Activated CD4-positive, CD25-positive, alpha-beta regulatory T cell treated with anti-CD3 and anti-CD28 coated beads, Interleukin-2, amount 50 U/mL, for 24 hours (primary cell): ENCODE results near the gene CCL1.

Experiments used
- ATAC-seq, 2 donors: fragments of 150-1000 bp; cut with Tn5 transposase; one replicate each; pipeline ENCODE4 v1.10.0; 2021; ENCODE audit warnings: mild to moderate bottlenecking in 1 of 2, moderate library complexity in 1 of 2

Gene CCL1, protein sequence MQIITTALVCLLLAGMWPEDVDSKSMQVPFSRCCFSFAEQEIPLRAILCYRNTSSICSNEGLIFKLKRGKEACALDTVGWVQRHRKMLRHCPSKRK

DNA sequence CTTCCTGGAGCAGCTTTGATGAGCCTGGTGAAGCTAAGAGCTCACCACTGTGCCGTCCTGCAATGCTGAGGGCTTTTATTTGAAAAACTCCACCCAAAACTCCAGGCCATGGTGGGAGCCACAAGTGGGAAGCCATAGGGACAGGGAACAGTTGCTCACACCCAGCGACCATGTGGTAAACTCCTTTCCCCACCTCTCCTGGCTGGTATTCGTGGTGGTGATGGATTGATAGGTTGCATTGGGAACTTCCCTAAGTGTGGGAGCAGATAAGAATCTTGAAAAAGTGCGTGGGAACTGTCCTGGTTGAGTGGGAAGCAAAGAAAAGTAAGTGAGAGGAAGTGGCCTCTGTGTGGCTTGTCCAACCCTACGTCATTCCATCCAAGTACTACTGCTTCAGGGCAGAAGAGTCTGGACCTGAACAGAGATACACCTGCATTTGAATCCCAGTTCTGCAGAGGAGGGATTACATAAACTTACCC, at the start of gene CCL1:
Gene CCL1 (minus strand): TSS at position 51 of the 479 bp plus-strand sequence. CDS start 72 bp downstream, outside the sequence.
- ATAC-seq: no peak

DNA sequence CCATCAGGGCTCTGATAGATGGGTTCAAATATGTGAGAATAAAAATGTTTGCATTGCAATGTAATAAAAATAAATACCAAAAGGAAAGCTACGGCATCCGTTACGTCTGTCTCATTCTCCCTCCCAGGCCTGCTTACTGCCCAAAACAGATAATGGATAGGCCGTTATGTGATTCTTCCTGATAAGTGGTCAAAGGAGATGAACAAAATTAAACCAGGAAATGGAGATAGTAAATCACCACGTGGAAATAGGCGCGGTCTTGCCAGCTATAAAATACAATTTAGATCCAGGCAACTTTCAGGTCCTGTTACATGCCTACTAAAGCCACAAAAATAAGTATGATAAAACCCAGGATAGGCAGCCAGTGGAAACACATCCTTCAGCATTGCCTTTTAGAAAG, 49.5 kb upstream of the CCL1 start:
- ATAC-seq: no peak

DNA sequence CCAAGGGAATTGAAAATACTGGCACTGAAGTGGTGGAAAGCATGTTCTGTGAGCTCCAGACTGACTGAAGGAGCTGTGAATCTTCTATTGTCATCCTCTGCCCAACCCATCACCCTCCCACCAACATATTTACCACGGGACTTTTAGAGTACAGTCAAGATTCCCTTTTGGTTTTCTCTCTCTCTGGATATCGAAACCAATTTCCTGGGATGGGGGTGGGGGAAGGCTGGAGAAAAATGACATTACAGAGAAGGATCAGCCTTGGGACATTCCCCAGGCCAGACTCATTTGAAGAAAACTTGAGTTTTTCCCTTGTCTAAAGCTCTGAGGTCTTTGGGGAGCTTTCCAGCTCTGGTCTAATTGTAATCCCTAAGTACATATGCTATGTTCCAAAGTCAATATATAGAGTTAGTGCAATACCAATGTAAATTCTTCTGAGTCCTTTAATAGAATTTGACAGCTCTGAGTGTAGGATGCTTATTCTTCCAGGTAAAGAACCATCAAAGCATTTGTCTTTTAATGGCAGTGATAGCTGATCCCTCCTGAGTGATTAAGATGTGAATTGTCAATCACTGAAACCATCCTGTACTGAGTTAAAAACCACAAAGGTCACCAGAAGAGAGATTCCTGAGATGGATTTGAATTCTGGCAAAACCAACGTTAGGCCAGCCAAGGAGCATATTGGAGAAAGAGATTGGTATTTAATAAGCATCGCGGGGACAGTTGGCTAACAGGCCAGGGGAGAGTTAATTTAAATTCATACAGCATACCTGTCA, 48.8 kb upstream of the CCL1 start:
- ATAC-seq: no peak

- ATAC-seq: no peak
Measured at GRCh38 chr17:34409352-34409751, 46.3 kb upstream of the CCL1 start.

- ATAC-seq: no peak
Measured at GRCh38 chr17:34408439-34408838, 45.4 kb upstream of the CCL1 start.

DNA sequence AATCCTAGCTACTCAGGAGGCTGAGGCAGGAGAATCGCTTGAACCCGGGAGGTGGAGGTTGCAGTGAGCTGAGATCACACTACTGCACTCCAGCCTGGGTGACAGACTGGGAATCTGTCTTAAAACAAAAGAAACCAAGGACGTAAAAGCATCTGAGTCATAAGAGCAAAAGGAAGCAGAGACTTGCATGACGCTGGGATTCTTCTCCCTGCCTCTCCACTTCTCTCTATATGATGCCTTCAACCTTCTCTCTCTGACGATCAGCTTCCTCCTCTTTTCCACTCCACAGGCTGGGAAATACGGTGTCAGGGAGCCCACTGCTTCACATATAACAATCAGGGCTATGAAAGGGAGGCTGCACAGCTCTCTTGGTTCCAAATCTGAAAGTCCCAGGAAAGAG, 43.2 kb upstream of the CCL1 start:
- no peak for ATAC-seq

DNA sequence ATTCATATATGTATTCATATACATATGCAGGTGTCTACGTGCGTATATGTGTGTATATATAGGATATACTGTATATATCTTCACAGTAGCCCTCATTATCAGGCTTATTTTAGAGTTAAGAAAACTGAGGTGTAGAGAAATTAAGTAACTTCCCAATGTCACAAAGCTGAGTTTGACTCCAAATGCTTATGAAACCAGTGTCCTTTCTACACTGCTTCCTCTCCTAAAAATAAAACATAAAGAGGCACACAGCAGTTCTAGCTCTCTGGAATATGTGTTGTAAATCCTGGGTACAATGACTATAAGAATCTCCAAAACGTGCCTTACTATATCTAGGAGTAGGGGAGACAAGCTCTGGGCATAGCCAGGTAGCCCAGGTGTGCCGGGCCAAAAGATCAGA, 40.0 kb upstream of the CCL1 start:
- ATAC-seq: no peak

DNA sequence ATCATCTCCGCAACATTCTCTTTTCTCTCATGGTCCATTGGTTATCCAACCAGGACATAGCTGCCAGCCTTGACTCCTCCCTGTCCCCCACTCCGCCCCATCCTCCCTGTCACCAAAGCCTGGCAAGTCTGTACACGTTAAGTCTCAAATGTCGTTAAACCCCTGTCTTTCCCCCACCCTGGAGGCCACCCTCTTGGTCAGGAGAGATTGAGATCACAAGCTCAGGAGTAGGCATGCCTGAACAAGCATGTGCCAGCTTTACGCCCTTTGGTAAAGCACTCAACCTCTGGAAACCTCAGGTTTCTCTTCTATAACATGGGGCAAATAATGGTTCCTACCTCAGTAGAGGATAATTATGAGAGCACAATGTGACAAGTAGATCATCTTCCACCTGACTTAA, 38.1 kb upstream of the CCL1 start:
- no peak for ATAC-seq

DNA sequence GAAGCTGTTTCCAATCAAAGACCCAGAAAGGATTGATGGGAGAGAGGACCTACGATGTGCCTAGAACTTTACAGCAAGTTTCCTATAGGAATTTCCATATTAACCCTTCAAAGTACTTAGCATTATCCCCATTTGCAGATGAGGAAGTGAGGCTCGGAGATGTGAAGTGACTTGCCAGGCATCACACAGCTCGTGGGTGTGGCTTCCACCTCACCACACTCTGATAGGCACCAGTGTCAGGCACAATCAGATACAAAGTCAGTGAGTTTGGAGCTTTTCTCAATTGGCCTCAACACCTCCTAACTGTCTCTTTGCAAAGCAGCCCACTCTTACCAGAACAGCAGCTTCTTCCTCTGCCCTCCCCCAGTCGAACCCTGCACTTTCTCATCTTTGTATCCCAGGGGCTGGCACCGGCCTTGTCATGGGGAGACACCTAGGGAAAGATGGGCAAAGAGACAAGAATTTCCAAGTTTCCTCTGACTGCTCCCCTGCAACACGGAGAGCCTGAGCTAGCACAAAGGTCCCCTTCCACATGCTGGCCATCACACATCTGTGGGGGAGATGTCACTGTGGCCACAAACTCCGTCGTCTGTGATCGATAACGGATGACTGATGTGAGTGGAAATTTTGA, 37.4 kb upstream of the CCL1 start:
- no peak for ATAC-seq

DNA sequence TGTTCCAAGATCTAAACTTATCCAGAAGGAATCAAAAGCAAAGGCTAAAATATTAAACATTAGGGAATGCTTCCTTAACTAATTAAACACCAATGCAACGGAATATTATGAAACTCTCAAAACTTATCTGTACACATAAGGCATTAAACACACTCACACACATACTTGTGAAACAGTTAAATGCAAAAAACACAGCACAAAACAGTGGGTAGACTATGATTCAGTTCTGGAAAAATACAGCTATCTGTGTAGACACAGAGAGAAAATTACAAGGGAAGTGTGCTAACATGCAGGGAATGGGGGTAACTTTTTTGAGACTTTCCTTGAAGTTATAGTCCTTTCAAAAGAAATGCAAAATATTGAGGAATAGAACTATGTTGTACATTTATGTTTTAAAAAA, 36.7 kb upstream of the CCL1 start:
- no peak for ATAC-seq

GRCh38 chr17:34398990-34399389, 36.0 kb upstream of the CCL1 start:
- peak; percentile 20 to 38 for ATAC-seq

- ATAC-seq: no peak
Measured at GRCh38 chr17:34397265-34397664, 34.2 kb upstream of the CCL1 start.

DNA sequence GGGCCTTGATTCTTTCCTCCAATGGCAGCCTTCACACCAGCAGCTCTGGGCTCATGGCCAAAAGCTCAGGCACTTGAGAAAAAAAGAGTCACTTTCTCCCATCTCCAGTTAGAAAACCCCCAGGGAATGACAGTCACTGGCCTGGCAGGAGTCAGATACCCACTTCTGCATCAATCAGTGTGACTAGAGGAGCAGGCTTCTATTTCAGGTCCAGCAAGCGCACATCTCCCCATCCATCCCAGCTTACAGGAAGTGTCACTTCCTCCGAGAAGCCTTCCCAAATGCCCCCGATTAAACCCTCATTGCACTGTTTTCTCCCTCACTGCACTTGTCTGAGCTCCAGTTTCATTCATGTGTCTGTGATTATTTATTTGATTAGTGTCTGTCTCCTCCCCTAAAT, 30.4 kb upstream of the CCL1 start:
- no peak for ATAC-seq

DNA sequence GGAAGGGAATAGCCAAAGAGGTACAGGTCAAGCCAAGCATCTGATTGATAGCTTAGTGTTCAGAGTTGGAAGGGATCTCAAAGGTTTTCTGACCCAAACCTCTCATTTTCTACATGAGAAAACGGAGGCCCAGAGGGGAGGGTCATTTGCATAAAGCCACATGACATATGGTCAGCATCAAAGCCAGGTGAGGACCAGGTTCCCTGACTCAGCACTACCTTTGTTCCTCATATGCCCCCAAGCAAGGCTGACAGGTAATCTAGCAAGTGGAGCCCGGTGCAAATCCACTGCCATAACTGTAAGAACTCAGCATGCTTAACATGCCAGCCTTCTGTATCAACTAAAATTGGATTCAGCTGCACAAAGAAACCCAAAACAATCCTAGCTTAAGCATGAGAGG, 28.2 kb upstream of the CCL1 start:
- no peak for ATAC-seq

DNA sequence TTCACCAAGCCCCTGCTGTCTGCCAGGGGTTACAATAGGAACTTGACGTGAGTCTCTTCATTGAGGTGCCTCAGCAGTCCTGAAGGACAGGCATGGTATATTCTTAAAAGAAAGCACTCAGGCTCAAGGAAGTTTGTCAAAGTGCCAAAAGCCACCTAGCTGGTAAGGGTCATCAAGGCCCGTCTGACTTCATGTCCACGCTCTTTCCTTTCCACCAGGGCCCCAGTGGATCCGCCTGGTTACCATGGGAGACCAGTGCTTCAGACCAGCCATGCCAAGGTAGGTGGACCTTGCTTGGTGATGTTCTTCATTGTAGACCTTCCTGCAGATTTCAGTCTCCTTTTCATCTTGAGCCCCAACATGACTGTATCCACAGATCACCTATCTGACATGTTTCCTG, 27.6 kb upstream of the CCL1 start:
- no peak for ATAC-seq

- no peak for ATAC-seq
Measured at GRCh38 chr17:34389126-34389750, 26.2 kb upstream of the CCL1 start.

- ATAC-seq: no peak
Measured at GRCh38 chr17:34387566-34387965, 24.5 kb upstream of the CCL1 start.

GRCh38 chr17:34386697-34387550, 23.9 kb upstream of the CCL1 start:
- ATAC-seq: no peak

DNA sequence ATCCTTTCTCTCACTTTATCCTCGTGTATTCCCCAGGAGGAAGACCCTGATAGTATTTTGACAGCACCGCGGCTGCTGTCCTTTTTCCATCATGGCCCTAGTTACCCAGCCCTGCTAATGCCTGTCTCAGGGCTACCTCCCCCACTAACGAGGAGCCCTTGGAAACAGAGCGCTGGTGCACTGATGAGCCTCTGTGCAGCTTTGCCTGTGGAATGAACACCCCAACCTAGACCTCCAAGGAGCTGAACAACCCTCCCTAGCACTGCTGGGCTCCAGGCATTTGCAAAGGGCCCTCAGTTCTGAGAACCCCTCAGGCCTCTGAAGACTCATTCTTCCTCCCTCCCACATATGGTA, 23.3 kb upstream of the CCL1 start:
- no peak for ATAC-seq

DNA sequence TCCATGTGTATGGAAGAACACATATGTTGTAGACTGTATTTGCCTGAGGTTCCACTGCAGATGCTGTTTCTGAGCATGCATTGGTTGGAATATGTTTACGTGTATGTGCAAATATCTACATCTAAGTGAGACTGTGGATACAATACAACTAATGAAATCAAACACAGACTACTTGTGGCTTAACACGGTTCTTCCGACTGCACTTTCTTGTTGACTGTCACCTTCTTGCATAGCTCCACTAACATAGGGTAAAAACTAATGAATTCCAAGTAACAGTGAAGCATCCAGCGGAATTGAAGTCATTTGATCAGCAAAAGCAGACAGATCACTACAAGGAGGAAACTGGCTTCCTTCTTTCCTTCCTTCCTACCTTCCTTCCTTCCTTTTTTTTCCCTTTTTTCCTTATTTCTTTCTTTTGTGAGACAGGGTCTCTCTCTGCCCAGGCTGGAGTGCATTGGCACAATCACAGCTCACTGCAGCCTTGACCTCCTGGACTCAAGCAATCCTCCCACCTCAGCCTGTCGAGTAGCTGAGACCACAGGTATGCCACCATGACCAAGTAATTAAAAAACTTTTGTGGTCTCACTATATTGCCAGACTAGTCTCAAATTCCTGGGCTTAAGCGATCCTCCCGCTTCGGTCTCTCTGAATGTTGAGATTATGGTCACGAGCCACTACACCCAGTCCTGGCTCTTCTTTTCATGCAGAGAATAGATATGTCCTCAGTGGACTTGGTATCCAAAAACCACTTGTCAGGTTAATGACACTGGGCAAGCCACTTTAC, 22.0 kb upstream of the CCL1 start:
- ATAC-seq: no peak

DNA sequence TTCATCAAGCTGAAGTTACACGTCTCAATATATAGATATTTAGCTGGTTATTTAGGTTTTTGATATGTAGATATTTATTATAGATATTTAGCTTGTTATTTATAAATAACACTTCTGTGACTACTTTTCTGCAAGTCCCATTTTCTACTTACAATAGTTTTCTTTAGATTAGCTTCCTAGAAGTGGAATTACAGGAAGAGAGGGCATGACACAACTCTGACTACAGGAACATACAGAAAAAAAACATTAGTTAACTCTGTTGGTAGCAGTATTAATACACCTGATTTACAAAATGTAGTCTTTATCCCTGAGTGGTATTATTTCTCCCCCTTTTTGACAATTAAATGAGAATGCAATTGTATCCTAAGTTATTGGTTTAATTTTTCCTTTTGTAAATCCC, 21.2 kb upstream of the CCL1 start:
- no peak for ATAC-seq

GRCh38 chr17:34383216-34383615, 20.2 kb upstream of the CCL1 start:
- ATAC-seq: no peak
